HG03520 (cell line): ENCODE results near the gene ENTPD1.
"Not testable (repeated sequence)": the region's sequence is repeated elsewhere in the genome, so short reads cannot be mapped to it uniquely, and the experiment has no call there.

Experiments
- ATAC-seq: cut with Tn5 transposase; IDR thresholded peaks from one replicate; pipeline ENCODE4 v1.9.1; 2021; ENCODE audit warnings: mild to moderate bottlenecking, moderate library complexity; ENCODE audit not compliant: unreplicated experiment

The ENTPD1 gene

DNA sequence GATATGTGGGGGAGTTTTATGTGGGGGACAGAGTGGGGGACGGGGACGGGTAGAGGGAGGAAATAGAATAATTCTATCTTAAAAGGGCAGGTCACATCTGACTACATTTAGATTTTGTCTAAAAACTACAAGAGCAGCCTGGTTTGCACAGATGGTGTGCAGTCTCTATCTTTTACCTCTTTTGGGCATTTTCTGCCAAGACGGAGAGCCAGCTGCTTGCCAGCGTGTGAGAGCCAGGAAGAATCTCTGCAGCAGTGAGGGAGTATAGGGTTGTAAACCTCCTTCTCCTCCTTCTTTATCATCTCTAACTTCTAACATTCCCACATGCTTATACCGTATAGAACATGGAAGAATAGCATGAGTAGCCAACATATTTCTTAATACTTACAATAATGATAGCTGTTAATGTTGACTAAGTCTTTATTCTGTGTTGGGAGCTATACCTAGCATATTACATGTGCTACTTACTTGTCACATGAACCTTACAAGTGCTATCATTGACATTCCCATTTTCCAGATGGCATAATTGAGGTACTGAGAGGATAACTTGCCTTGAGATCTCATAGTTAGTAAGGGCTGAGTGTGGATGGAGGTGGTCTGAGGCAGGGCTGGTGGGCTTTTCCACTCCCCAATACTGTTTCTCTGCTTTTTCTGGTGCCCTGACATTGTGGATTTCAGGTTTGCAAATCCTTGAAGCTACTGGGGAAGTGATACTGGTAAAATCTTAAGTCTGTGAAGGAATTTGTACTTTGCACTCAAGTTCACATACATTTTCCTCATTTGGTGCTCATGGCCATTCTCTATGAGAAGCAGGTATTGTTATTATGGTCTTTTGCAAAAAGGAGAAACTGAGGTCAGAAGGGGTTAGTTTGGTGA is 1.1 kb downstream of the ENTPD1 start:
- ATAC-seq, result no peak

DNA sequence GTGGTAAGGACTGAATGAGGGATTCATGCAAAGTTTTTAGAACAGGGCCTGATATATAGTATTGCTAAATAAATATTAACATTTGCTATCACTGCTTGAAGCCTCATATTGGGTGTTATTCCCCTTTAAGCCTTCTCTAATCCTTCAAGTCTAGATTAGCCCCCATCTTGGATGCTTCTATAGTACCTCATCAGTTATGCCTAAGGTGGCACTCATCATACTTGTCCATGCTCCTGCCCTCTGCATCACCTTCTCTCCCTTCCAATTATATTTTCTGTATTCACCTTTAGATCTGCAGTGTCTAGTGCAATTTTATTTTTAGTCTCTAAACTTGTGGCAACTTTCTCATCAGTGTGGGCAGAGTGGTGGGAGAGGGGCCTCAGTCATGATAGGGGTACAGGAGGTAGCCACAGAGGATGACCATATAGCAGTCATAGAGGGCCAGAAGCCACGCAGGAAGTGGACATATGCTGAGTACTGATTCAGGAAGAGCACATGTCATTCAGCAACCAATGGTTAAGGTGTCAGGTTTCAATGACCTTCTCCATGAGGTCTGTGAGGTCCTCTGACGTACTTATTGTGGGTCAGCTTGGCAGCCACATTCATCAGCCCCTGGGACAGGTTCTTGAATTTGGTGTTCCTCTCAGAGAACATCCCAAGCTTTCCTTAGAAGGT is 2.5 kb downstream of the ENTPD1 start:
- ATAC-seq, result peak; percentile 36

DNA sequence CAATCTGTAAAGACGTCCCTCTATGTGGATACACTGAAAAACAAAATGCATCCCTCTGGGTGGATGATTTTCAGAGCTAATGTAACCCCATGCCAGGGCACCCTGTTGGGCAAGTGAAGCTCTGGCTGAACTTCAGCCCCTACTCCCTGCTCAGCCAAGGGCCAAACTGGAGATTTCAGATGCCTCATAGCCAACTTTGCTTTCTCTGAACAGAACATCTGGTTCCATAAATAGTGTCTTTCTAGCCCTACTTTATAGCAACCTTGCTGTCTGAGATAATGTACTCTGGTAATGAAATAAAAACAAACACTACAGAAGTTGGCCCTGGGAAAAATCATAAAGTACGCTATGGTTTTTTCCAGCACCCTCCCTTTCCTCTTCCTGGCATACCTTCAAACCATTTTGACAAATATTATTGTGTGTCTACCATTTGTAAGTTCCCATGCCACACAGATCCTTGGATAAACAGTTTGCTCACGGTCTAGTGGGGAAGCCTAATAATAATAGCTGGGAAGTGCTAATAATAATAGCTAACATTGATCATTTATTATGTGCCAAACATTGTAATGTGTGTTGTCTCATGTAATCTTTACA is 3.4 kb downstream of the ENTPD1 start:
- ATAC-seq, result no peak

DNA sequence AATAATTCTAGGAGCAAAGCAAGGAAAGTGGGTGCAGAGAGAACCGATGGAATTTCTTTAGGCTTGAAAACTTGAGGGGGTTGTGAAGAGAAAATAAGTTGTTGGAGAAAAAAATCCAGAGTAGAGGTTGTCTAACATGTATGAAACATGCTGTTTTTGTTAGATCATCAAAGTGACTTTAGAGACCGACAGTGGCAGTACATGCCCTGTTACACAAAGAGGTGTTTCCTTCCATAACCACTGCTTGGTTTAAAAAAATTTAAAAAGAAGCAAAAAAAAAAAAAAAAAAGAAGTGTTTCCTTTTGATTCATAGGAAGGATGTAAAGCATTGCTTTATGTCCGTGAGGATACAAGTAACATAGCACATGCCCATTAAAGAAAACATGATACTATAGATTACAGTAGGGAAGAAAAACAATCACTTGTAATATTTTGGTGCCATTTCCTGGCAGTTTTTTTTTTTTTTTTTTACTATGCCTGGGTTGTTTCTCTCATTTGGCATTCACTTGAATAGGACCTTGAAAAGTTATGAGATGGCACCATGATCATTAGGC is 6.1 kb downstream of the ENTPD1 start:
- ATAC-seq, result no peak

DNA sequence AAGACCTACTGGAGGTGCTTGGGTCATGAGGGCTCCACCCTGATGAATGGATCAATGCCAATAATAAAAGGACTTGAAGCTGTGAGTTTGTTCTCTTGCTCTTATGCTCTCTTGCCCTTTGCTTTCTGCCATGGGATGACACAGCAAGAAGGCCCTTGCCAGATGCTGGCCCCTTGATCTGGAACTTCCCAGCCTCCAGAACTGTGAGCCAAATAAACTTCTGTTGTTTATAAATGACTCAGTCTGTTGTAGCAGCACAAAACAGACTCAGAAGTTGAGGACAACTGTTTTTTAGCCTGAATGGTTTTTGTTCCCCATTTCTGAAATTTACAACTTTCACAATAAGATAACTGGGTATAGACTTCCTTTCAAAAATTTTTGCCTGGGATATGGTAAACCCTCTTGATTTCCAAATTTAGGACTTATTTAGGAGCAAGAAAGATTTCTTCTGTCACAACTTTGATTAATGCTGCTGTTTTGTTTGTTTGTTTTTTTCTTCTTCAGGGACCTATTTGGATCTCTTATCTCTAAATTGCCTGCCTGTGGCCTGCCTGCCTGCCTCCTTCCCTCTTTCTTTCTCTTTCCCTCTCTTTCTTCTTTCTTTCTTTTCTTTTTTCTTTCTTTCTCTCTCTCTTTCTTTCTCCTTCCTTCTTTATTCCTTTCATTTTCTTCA is 12.1 kb downstream of the ENTPD1 start:
- ATAC-seq, result peak; percentile 77

DNA sequence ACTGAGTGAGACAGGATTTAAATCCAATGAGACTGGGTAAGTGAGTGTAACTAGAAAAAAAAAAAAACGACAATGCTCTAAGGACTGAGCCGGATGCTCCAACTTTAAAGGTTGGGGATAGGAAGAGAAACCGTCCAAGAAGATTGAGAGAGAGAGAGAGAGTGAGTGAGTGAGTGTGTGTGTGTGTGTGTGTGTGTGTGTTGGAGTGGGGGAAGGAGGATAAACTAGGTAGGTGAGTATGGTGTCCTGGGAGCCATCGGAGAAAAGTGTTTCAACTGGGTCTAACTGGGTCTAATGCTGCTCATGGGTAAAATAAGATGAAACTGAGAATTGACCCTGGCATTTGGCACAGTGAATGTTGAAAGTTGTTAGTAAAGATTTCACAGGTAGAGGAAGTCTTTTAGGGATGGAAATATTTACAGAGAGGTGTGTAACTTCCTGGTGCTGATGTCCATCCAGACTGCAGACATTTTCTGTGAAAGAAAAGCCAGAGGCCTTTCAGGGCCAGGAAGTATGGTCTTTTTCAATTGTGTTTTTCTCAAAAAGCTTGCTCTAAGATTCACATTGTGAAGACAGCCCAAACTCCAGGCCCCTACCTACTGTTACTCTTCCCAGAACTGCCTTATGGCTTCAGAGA is 14.2 kb downstream of the ENTPD1 start:
- no peak for ATAC-seq

DNA sequence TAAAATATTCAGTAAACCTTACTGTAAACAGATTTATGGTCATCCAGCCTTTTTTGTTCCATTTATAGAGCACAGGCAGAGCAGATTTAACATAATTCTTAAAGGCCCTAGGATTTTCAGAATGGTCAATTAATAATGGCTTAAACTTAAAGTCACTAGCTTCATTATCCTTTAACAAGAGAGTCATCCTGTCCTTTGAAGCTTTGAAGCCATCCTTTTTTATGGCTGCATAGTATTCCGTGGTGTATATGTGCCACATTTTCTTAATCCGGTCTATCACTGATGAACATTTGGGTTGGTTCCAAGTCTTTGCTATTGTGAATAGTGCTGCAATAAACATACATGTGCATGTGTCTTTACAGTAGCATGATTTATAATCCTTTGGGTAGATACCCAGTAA is 17.5 kb downstream of the ENTPD1 start:
- not testable (repeated sequence) for ATAC-seq

DNA sequence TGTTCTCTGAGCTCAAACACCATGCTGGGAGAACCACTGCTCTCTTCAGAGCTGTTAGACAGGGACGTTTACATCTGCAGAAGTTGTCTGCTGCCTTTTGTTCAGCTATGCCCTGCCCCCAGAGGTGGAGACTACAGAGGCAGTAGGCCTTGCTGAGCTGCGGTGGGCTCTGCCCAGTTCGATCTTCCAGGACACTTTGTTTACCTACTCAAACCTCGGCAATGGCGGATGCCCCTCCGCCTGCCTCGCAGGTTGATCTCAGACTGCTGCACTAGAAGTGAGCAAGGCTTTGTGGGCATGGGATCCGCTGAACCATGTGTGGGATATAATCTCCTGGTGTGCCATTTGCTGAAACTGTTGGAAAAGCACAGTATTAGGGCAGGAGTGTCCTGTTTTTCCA is 21.7 kb downstream of the ENTPD1 start:
- not testable (repeated sequence) for ATAC-seq

DNA sequence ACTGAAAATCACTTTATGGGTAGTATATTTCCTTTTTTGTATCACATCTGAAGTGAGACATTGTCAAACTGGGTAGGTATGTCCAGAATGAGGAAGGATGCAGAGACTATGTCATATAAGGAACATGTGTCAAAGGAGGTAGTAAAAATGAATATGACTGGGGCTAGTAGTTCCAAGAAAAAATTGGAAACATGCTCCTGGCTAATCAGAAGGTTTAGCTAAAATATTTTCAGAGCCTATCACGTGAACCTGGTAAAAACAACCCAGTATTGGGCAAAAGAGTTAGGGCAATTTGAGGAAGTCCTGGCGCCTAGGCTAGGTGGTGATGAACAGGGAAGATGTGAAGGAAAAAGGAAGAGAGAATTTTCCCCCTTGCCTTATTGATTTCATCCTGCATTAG is 26.4 kb downstream of the ENTPD1 start:
- no peak for ATAC-seq

DNA sequence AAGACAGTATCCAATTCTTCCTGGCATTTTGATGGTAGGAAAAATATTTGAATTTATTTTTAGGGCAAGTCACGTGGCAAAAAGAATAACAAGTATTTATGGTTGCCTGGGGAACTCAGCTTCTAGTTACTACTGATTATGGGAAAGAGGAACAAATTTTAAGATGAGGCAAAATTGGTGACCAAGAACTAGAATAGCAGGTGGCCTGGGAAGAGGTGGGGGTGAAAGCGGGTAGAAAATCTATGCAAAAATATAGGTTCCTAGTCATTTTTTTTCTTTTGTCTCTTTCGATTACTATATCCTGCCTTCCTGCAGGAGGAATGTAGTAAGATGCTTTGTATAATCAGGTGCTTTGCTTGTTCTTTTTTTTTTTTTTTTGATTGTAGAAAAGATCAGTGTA is 27.8 kb downstream of the ENTPD1 start:
- peak; percentile 50 for ATAC-seq

DNA sequence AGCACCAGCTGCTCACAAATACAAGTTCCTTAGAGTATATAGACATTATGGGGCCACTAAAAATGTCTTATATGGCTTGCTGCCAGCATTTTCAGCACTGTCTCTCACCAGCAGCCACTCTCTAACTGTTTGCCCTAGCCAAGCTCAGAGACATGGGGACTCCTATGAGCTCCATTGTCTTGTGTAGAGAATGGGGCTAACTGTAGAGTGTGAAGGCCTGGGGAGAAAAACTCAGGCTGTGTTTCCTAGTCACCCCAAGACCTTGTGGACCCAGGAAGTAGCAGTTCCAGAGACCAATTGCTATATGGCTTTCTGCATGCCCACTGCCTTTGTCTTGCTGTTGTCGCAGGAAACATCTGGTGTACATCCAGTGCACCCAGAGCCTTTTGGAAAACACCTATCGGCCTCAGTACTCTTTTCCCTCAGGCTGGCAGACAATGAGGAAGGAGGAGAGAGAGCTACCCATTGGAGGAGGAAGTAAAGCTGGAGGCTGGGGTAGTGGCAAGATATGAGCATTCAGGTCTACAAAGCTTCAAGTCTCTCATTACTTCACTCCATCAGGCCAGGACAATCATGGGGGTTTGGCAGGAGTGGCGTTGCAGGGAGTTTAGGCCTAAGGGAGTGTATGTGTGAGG is 28.4 kb downstream of the ENTPD1 start:
- no peak for ATAC-seq

DNA sequence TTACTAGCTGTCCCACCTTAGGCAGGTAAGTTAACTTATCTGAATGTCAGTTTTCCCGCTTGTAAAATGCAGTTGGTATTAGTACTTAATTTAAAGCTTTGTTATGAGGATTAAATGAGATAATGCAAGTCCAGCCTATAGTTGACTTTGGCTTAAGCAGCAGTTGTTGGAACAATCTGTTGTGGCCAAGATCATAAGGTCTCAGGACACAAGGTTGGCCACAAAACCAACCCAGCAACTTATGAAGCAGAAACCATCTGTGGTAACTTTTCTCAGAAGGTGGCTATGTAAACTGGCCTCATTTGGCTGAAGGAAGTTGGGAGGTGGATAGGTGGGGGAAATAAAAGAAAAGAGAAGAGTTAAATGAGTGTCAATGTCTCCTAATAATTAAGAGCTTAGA is 29.4 kb downstream of the ENTPD1 start:
- no peak for ATAC-seq

DNA sequence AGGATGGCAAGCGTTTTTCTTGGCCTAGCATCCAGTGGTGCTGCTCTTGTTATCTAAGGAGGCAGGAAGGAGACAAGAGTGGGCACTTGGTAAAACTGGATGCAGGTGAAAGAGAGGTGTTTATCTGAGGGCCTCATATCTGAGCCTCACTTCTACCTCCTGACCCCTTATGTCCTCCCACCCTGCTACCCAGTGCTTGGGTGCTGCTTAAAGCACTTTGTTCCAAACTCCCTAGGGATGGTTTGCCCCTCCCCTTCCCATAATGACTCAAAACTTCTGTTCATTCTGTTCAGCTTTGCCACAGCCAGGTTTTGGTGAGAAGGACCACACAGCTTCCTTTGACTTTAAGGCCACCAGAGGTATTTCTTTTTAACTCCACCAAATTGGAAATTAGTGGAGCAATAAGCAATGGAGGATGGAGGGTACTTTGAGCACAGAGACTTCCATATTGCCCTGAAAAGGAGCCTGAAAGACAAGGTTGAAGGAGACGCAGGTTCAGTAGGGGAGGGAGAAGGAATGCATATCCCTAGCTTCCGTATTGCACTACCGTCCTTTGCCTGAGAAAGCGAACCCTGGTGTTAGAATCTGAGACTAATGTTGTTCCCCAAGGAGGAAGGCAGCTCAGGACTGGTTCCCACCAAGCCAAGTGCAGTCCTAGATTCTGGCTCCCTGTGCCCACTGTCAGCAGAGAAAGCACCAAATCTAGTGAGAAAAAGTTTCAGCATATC is 30.1 kb downstream of the ENTPD1 start:
- no peak for ATAC-seq

DNA sequence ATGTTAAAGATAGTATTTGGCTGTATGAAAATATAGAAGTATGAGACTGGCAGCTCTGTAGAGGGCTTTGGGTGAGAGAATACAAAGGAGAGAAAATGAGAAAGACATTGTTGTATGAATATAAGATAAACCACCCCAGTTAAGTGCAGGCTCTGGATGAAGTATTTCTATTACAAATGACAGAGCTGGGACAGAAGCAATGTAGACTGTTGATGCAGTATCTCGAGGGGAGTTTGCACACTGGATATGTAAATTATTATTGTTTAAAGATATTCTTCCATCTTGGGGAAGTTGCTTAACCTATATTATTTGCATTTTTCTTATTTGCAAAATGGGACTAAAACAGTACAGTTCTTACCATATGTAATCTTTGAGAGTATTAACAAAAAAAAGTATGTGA is 31.5 kb downstream of the ENTPD1 start:
- ATAC-seq, result no peak

DNA sequence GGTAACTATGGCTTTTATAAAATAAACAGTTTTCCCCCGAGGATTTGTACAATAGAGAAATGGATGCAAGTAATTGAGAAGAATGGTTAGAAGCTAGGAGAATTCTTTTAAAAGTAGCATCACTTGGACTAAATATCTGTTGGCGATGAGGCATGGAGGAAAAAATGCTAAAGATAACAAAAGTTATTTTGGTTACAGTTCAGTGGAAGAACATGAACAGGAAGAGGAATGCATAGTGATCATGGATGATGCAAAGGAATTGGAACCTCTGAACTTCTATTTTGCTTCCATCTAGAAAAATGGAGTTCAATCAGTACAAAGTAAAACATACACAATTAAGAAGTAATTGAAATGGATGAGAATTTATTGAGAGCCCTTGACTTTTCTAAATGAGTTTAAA is 32.9 kb downstream of the ENTPD1 start:
- ATAC-seq, result no peak

DNA sequence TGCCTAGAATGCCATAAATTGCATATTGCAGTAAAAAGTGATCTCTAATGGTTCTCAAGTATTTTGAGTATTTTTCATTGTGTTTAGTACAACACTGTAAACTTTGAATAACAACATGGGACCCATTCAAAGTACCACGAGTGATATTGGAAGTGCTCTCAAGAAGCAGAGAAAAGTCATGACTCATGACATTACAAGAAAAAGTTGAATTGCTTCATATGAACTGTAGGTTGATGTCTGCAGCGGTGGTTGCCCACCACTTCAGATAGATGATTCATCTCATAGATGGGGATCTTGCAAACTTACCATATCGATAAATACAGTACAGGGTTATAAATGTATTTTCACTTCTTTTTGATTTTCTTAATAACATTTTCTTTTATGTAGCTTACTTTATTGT is 33.9 kb downstream of the ENTPD1 start:
- ATAC-seq, result no peak

DNA sequence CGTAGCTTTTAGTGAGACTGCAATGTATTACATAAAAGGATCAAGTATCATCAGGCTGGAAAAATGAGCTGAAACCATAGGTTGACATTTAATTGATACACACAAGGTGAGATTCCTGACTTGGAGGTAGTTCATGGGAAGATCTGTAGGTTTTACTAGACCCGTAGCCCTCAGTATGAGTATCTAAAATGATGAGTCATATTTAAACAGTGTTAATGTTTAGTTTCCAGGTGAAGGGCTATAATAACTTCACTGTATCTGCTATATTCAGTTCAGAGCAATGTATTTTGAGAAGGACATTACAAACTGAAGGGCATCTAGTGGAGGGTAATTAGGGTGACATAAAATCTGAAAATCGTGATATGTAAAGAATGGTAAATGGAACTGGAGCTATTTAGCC is 35.0 kb downstream of the ENTPD1 start:
- peak; percentile 42 for ATAC-seq

DNA sequence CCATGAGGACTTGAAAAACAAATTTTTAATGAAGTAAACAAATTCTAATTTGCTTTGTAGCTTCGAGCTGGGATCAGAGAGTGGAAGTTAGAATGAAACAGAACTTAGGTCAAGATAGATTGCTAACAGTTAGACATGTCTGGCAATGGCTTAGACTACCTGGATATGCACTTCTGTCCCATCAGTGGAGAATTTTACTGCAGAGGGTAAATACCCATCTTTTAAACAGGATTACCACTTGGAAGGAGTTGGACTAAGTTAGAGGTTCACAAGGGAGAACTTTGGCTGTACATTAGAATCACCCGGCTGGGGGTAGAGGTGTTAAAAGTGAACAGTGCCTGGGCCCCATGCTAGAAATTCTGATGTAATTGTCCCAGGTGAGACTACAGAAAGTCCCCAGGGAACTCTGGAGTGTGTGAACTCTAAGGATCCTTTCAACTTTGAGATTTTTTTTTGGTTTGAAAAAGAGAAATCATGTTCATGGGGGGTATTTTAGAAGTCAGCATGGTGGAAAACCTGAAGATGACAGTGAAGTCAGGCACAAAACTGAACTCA is 35.5 kb downstream of the ENTPD1 start:
- no peak for ATAC-seq

DNA sequence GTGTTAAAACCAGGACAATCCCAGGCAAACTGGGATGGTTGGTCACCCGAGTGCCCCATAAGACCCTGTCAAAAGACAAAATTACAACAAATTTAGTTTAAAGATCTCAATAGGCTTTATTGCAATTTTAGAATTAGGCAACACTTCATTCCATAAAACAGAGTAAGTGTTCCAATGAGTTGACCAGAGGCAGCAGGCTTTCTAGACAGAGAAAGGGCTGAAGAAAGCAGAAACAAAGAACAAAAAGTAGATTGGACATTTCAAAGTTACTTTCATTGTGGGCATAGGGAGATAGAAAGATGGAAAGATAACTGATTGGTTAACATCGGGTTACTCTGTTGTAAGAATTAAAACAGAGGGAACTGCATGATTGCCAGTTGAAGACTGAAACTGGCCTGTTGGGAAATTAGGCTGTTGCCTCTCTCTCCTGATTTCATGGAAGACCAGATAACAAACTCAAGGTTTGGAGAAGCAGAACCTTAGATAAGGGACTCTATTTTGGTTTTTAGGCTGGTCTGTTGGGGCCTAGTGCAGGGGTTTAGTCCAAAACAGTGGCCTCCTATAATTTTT is 36.3 kb downstream of the ENTPD1 start:
- no peak for ATAC-seq
